GM21515 (cell line): ENCODE data around the gene TUBGCP5.

Experiments
- ATAC-seq: cut with Tn5 transposase; IDR thresholded peaks from one replicate; pipeline ENCODE4 v1.9.1; 2021; ENCODE audit not compliant: unreplicated experiment

Gene TUBGCP5

GRCh38 chr15:22954798-22955543 is 84.4 kb downstream of the TUBGCP5 start:
- ATAC-seq = no peak

GRCh38 chr15:22954326-22954725 is 85.0 kb downstream of the TUBGCP5 start:
- no peak for ATAC-seq

GRCh38 chr15:22952796-22953579 is 86.4 kb downstream of the TUBGCP5 start:
- ATAC-seq = no peak

- no peak for ATAC-seq
Observed at GRCh38 chr15:22951381-22952280, 87.7 kb downstream of the TUBGCP5 start.

GRCh38 chr15:22951031-22951380 is 88.4 kb downstream of the TUBGCP5 start:
- no peak for ATAC-seq

- no peak for ATAC-seq
Observed at GRCh38 chr15:22950256-22950990, 88.9 kb downstream of the TUBGCP5 start.
